ENCODE measurements around the gene SLC5A10. TPM values are rescaled to one million over a fixed set of nuclear protein-coding genes. Genes with fewer than 3 reads are reported as not detected.

Gene SLC5A10
- total RNA-seq, 1 donor from 2014 or later, result not detected

DNA sequence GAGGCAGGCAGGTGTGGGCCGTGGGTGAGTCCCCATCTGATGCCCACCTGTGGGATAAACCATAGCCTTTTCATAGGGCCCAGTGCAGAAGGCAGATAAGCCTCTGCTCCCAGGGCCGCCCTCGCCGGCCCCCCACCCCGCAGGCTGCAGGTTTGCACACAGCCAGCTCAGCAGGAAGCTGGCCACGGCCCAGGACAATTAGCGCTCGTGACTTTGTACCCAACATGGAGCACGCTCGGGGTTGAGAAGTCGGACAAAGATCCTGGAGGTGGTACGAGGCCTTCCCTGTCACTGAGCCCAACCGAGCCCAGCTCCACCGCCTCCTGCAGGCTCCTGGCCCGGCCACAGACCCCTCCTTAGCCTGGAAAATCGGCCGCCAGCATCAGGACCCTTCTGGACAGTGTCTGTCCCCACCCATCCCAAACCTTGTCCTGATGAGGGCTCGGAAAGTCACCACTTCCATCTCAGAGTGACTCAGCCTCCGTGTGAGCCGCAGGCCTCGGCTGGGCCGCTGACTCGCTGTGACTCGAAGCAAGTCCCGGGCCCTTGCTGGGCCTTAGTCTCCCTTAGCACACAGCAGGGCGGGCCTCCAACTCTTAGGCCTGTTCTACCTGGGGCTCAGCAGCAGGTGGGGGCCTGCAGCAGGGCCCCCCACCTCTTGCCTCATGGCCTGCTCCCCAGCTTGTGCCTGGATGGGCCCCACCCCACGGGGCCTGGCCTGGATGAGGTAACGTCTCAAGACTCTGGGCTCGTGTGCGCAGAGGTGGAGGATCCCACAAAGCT lies 29.9 kb downstream of the SLC5A10 start:
- peak; percentile 67 for DNase-seq (ENCODE audit: low read depth)
- no peak for FAIRE-seq
- H3K36me3 ChIP-seq (ENCODE audit: control insufficient read depth, insufficient read depth, low read length), result peaks cover 54% of the 10 kb centered on the region

GRCh38 chr17:18984273-18985114 lies 32.5 kb downstream of the SLC5A10 start:
- H3K36me3 ChIP-seq (ENCODE audit: control insufficient read depth, insufficient read depth, low read length), result peaks cover 53% of the 10 kb centered on the region
- no peak for TF ChIP-seq CTCF (IDR thresholded peaks at IDR 0.05; ENCODE audit: insufficient read depth, low read length, severe bottlenecking)
- FAIRE-seq, result no peak
- H3K27me3 ChIP-seq (ENCODE audit: control insufficient read depth, insufficient read depth, low read length), result no peaks in the 10 kb centered on the region
- no peak overlapping the region for H3K4me3 ChIP-seq (ENCODE audit: low read depth, low read length)
- no peak for DNase-seq (ENCODE audit: low read depth)

More for the DNA sequence above, 29.9 kb downstream of the SLC5A10 start:
- TF ChIP-seq CTCF (IDR thresholded peaks at IDR 0.05; ENCODE audit: insufficient read depth, low read length, severe bottlenecking), result no peak
- H3K4me3 ChIP-seq (ENCODE audit: low read depth, low read length), result no peak overlapping the region
- H3K27me3 ChIP-seq (ENCODE audit: control insufficient read depth, insufficient read depth, low read length), result no peaks in the 10 kb centered on the region

- TF ChIP-seq CTCF (IDR thresholded peaks at IDR 0.05; ENCODE audit: insufficient read depth, low read length, severe bottlenecking), result no peak
- DNase-seq (ENCODE audit: low read depth) (no peak), FAIRE-seq (no peak)
- no peak overlapping the region for H3K4me3 ChIP-seq (ENCODE audit: low read depth, low read length)
- H3K36me3 ChIP-seq (ENCODE audit: control insufficient read depth, insufficient read depth, low read length), result peaks cover 46% of the 10 kb centered on the region
- H3K27me3 ChIP-seq (ENCODE audit: control insufficient read depth, insufficient read depth, low read length), result no peaks in the 10 kb centered on the region
These were observed 33.5 kb downstream of the SLC5A10 start for GRCh38 chr17:18985475-18985874.

GRCh38 chr17:18986541-18987229 lies 34.7 kb downstream of the SLC5A10 start:
- DNase-seq (ENCODE audit: low read depth) (no peak), FAIRE-seq (peak; percentile 55)
- Histone ChIP-seq H3K4me3 (ENCODE audit: low read depth, low read length) (no peak overlapping the region), H3K36me3 (ENCODE audit: control insufficient read depth, insufficient read depth, low read length) (peaks cover 45% of the 10 kb centered on the region), H3K27me3 (ENCODE audit: control insufficient read depth, insufficient read depth, low read length) (no peaks in the 10 kb centered on the region)
- TF ChIP-seq CTCF (IDR thresholded peaks at IDR 0.05; ENCODE audit: insufficient read depth, low read length, severe bottlenecking), result no peak

DNA sequence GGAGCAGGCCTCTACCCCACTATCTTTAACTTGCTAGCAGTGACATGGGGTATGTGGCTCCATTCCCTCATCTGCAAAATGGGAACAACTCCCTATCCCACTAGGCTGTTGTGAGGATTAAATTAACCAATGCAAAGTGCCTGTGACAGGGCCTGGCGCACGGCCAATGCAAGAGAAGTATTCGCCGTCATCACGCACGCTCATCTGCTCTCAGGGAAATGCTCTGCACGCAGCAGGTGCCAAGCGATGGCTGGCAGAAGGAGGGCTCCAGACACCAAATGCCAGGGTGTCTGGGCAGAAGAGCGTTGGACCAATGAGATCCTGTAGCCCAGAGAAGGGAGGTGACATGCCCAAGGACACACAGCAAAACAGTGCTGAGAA lies 35.3 kb downstream of the SLC5A10 start:
- no peak for TF ChIP-seq CTCF (IDR thresholded peaks at IDR 0.05; ENCODE audit: insufficient read depth, low read length, severe bottlenecking)
- FAIRE-seq, result peak; percentile 28
- H3K36me3 ChIP-seq (ENCODE audit: control insufficient read depth, insufficient read depth, low read length), result peaks cover 50% of the 10 kb centered on the region
- H3K4me3 ChIP-seq (ENCODE audit: low read depth, low read length), result no peak overlapping the region
- DNase-seq (ENCODE audit: low read depth), result no peak
- H3K27me3 ChIP-seq (ENCODE audit: control insufficient read depth, insufficient read depth, low read length), result no peaks in the 10 kb centered on the region
